Measurements from ENCODE around the gene PLCB4. TPM values are rescaled to one million over a fixed set of nuclear protein-coding genes. Genes with fewer than 3 reads are reported as not detected.

The PLCB4 gene
- total RNA-seq, 1 donor from 2014 or later = 5.3 TPM

DNA sequence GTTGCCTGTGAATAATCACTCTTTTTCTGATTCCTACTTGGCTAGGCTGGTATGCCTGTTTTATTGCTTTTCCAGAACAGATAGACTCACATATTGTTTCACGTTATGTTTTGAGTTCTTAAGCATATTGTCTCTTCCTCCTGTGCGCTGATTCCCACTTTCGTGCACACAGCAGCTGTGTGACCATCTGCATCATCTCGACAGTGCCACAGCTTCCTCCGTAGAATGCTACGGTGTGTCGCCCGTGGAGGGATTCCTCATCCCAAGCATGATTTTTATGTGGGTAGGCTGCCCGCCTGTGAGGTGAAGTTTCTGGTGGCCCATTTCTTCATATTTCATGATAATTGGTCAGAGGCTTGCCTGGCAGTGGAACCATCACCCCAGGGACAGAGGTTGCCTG lies 31.8 kb downstream of the PLCB4 start:
- DNase-seq (ENCODE audit: low spot score) = no peak

DNA sequence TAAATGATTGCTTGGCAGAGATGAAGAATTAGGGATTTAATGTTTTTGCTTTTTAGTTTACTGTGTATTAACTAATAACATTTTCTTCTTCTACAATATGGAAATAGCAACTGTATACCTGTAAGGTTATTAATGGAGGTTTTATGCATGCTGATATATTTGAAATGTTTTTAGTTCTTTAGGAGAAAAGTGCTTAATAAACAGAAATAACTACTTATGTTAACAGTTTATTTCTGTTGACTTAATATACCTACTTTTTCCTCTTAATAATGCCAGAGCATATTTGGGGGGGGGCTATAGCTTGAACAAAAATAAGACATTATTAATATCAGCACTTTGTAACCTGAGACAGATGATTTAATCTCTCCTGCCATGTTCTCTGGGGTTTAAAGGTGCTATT lies 33.6 kb downstream of the PLCB4 start:
- no peak for DNase-seq (ENCODE audit: low spot score)

- no peak for DNase-seq (ENCODE audit: low spot score)
Observed at GRCh38 chr20:9103955-9104354, 35.1 kb downstream of the PLCB4 start.

- no peak for DNase-seq (ENCODE audit: low spot score)
Observed at GRCh38 chr20:9108260-9108659, 39.4 kb downstream of the PLCB4 start.

- DNase-seq (ENCODE audit: low spot score) = no peak
Observed at GRCh38 chr20:9109566-9109965, 40.7 kb downstream of the PLCB4 start.

- no peak for DNase-seq (ENCODE audit: low spot score)
Observed at GRCh38 chr20:9110365-9110764, 41.5 kb downstream of the PLCB4 start.

- no peak for DNase-seq (ENCODE audit: low spot score)
Observed at GRCh38 chr20:9110916-9111432, 42.1 kb downstream of the PLCB4 start.

DNA sequence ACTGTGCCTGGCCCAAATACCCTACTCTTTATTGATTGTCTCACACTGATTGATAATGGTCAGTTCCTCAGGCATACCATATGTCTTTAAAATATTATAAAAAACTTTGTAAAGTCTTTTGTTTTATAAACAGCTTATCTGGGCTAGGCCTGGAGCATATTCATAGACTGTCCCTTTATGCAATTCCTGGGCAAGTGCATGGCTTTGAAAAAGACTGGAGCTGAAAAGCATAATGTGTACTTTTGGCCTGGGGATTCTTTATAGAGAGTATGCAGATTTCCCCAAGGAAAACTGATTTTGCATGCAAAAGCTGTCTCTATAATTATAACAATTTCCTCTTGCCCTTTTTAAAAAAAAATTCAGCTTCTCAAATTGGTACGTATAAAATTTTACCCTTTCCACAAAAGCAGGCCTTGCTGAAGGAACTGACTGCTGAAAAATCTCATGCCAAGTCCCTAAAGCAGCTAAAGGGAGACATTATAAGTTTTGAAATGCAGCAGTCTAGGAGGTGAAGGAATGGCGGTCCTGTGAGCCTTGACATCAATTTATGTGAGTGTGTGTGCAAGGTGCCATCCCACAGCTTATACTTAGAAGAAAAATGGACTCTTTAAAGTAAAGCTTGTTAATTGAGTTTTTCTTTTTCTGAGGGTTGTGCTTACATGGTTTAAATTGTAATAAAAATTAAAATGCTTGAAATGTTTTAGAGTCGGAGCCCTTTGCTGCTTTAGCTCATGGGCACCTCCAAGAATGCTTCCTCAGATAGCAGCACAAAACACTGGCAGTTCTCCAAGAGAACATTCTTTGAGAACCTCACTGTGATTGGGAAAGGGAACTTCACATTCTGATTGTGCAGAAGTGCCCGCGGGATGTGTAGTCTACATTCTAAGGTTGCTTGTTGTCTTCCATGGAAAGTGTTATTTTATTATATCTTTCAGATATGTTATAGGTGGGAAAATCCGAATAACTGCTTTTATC lies 43.9 kb downstream of the PLCB4 start:
- no peak for DNase-seq (ENCODE audit: low spot score)

- DNase-seq (ENCODE audit: low spot score) = no peak
Observed at GRCh38 chr20:9114709-9115108, 45.8 kb downstream of the PLCB4 start.

- no peak for DNase-seq (ENCODE audit: low spot score)
Observed at GRCh38 chr20:9117548-9117947, 48.7 kb downstream of the PLCB4 start.

GRCh38 chr20:9119776-9120175 lies 50.9 kb downstream of the PLCB4 start:
- no peak for DNase-seq (ENCODE audit: low spot score)

GRCh38 chr20:9121211-9121610 lies 52.3 kb downstream of the PLCB4 start:
- no peak for DNase-seq (ENCODE audit: low spot score)

DNA sequence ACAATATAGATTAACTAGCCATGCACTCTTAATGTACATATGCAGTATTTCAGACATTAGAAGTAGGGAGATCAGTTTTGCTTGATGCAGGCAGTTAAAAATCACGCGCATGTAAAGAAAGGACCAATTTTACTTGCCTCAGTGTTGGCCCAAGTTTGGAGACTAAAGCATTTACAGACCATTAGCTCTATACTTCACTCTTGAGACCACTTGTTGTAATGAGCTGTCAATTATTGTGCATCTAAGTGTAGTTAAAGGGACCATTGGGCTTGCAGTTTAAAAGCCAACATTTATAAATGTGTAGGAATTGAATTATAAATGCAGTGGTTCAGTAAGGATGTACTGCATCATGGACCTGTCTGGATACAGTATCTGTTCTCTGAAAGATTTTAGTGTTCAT lies 53.7 kb downstream of the PLCB4 start:
- no peak for DNase-seq (ENCODE audit: low spot score)

DNA sequence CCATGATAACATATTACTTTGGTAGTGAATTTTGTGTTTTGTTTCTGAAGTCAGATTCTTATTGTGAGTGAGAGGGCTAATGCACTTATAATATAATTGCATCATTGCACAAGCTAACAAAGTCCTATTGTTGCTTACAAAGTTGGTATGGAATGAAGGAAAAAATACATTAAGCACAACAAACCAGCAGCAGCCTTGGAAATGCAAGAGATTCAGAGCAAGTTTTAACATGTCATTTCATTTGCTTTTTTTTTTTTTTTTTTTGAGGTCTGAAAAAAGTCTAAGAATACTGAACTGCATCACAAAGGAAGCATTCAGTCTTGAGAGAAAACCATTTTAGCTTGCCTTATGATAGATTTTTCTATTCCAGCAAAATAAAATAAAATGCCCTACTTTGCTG lies 57.6 kb downstream of the PLCB4 start:
- DNase-seq (ENCODE audit: low spot score) = no peak

DNA sequence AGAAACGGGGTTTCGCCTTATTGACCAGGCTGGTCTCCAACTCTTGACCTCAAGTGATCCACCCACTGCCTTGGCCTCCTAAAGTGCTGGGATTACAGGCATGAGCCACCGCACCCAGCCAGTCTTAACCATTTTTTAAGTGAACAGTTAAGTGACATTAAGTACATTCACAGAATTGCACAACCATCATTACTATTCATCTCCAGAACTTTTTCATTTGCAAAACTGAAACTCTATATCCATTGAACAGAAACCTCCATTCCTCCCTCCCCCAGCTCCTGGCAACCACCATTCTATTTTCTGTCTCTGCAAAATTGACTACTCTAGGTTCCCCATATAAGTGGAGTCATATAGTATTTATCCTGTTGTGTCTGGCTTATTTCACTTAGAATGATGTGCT lies 59.7 kb downstream of the PLCB4 start:
- no peak for DNase-seq (ENCODE audit: low spot score)

GRCh38 chr20:9129756-9130155 lies 60.9 kb downstream of the PLCB4 start:
- no peak for DNase-seq (ENCODE audit: low spot score)

GRCh38 chr20:9130521-9130920 lies 61.6 kb downstream of the PLCB4 start:
- DNase-seq (ENCODE audit: low spot score) = no peak

GRCh38 chr20:9131841-9132240 lies 63.0 kb downstream of the PLCB4 start:
- no peak for DNase-seq (ENCODE audit: low spot score)

GRCh38 chr20:9134346-9134745 lies 65.5 kb downstream of the PLCB4 start:
- DNase-seq (ENCODE audit: low spot score) = no peak

- DNase-seq (ENCODE audit: low spot score) = no peak
Observed at GRCh38 chr20:9136114-9136513, 67.2 kb downstream of the PLCB4 start.

DNA sequence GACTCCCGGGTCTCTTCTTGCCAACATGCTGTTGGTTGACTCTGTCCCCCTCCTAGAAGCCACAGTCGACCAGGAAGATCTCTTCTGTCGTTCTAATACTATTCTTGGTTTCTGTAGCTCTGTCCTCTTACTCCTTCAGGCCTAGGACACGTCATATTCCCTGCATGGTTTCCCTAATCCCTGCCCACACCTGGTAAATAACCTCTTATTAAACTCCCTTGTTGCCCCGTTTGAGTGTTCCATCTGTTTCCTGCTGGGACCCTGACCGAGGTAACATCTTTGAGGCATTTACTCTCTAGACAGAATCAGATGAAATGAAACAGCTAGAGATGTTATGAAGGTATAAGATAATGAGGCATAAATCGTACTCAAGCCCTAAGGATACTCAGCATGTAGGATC lies 68.1 kb downstream of the PLCB4 start:
- DNase-seq (ENCODE audit: low spot score) = no peak

GRCh38 chr20:9139106-9139833 lies 70.4 kb downstream of the PLCB4 start:
- DNase-seq (ENCODE audit: low spot score) = no peak
